ENCODE data around the gene ALPG.
A peak's percentile ranks its signal among the peaks of the same experiment; 100 is the strongest.
"Not testable (repeated sequence)": the region's sequence is repeated elsewhere in the genome, so short reads cannot be mapped to it uniquely, and the experiment has no call there.

Gene ALPG

DNA sequence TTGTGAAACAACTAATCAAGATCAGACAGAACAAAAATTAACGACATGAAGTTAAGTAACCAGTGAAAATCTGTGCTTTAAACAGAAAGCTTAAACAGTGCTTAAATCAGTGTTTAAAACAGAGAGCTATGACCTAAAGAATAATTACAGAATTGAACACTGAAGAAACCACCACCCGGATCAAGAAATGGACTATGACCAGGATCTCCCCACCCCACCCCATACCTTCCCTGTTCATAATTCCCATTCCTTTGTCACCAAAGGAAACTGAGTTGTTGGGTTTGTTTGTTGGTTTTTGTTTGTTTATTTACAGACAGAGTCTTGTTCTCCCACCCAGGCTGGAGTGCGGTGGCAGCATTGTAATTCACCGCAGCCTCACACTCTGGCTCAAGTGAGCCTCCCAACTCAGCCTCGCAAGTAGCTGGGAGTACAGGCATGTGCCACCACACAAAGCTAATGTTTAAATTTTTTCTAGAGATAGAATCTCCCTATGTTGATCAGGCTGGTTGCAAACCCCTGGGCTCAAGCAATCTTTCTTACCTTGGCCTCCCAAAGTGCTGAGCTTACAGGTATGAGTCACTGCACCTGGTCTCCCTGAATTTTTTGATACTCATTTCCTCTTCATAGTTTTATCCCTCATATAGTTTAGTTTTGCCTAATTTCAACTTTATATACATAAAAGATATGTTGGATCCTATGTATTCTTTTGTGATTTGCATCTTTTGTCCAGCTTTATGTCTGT is 8.2 kb upstream of the ALPG start:
- DNase-seq, result no peak

DNA sequence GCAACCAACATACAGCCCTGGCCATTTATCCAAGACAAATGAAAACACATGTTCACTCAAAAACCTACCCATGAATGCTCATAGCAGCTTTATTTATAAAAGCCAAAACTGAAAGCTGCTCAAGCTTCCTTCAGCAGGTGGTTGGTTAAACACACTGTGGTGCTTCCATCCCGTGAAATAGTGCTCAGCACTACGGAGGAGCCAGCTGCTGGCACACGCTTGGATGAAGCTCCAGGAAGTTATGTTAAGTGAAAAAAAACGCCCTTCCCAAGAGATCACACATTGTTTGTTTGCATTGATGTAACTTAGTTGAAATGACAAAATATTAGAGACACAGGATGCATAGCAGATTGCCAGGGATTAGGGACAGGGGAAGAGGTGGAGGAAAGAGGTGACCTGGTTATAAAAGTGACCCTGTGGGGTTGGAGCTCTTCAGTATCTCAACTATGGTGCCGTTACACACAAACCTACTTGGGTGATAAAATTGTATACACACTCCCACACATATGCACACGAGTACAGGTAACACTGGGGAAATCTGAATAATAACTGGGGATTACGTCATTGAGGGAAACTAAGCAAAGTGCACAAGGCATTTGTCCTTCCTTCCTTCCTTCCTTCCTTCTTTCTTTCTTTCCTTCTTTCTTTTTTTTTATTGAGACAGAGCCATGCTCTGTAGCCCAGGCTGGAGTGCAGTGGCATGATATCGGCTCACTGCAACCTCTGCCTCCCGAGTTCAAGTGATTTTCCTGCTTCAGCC is 6.2 kb upstream of the ALPG start:
- peak; percentile 75 for DNase-seq

DNA sequence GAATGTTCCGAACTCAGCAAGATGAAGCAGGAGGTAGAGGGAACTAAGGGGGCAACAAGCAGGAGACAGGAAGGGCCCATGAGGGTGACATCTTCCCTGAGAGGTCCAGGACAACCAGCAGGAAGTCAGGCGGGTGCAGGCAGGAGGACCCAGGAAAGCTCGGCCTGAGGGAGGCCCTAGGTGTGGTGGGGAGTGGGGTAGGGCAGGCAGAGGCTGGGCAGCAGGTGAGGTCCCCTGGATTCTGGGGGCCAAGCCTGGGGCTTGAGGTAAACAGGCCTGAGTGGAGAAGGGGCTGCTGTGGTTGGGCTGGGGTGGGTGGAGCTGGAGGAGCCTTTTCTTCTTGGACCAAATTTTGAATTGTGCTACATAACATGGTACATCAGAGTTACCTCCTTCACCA is 4.1 kb upstream of the ALPG start:
- DNase-seq, result no peak

DNA sequence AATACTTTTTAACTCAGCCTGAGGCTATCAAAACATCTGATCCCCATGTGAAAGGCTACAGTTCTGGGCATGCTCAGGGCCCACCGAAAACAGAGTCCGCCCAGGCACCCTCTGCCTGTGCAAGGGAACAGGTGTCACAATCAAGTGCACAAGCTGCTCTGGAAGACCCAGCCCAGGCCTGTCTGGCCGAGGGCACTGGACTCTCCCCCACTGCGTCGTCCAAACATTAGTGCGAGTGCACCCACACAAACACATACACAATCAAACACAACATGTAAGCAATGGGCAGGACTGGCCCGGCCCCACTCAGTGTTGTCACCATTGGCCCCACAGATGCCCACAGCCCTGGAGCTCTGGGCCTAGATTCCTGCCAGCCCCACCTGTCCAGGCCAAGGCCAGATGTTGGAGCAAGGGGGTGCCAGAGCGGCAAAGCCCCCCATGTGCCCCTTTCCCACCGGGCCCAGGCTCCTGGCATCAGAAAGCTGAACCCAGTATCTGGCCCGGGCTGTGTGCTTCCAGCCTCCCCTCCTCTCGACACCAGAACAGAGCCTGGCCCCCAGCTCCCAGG is 617 bp upstream of the ALPG start:
- no peak for DNase-seq

DNA sequence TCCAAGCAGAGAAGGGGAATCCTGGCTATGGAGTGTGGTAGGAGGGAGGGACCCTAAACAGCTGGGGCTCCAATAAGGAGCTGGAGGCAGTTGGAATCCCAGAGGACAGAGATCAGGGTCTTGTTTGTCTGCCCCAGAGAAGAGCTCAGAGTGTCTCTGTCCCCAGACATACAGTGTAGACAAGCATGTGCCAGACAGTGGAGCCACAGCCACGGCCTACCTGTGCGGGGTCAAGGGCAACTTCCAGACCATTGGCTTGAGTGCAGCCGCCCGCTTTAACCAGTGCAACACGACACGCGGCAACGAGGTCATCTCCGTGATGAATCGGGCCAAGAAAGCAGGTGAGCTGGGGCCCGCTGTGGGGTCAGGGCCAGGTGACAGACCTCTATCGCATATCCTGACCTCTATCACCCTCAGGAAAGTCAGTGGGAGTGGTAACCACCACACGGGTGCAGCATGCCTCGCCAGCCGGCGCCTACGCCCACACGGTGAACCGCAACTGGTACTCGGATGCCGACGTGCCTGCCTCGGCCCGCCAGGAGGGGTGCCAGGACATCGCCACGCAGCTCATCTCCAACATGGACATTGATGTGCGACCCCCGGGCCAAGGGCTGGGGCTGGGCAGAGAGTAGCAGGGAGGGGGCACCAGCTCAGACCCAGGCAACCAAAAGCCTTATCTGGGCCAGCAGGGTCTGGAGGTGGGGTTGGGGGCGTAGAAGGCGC is 945 bp downstream of the ALPG start:
- DNase-seq, result not testable (repeated sequence)

DNA sequence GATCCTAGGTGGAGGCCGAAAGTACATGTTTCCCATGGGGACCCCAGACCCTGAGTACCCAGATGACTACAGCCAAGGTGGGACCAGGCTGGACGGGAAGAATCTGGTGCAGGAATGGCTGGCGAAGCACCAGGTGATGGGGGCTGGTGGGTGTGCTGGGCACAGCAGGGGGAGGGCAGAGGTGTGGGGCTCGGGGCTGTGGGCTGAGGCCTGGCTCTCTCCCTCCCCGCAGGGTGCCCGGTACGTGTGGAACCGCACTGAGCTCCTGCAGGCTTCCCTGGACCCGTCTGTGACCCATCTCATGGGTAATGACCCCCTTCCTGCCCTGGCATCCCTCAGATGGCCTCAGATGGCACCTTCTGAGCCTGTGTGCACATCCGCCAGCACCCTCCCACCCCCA is 1.6 kb downstream of the ALPG start:
- not testable (repeated sequence) for DNase-seq

DNA sequence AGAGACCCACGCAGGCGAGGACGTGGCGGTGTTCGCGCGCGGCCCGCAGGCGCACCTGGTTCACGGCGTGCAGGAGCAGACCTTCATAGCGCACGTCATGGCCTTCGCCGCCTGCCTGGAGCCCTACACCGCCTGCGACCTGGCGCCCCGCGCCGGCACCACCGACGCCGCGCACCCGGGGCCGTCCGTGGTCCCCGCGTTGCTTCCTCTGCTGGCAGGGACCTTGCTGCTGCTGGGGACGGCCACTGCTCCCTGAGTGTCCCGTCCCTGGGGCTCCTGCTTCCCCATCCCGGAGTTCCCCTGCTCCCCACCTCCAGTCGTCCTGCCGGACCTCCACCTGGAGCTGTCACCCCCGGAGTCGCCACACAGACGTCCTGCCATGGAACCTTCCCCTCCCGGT is 3.0 kb downstream of the ALPG start:
- not testable (repeated sequence) for DNase-seq

DNA sequence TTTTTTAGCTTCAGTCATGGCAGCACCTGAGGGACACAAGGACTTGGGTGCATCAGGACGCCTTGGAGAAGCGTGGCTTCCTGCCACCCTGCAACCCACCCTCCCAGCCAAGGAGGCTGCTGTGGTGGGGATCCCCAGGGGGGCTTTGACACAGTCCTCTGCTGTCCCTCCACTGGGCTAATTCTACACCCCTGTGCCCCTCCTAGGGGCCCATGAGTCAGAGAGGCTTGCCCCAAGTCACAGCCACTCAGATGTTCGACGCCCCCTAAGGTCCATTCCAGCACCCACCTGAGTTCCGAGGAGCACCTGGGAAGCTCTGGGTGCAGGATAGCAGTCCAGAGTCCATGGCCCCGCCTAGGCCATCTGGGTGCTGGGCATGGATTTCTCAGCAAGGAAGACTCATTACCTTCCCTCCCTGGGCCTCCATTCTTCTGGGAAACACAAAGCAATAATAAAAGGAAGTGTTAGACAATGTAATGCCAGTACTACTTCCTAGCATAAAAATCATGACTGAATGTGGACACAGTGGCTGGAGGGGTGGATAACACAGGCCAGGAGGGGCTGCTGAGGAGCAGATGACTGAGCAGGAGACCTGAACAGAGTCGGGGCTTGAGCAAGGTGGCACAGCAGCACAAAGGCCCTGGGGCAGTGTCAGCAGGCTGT is 3.7 kb downstream of the ALPG start:
- DNase-seq, result no peak

DNA sequence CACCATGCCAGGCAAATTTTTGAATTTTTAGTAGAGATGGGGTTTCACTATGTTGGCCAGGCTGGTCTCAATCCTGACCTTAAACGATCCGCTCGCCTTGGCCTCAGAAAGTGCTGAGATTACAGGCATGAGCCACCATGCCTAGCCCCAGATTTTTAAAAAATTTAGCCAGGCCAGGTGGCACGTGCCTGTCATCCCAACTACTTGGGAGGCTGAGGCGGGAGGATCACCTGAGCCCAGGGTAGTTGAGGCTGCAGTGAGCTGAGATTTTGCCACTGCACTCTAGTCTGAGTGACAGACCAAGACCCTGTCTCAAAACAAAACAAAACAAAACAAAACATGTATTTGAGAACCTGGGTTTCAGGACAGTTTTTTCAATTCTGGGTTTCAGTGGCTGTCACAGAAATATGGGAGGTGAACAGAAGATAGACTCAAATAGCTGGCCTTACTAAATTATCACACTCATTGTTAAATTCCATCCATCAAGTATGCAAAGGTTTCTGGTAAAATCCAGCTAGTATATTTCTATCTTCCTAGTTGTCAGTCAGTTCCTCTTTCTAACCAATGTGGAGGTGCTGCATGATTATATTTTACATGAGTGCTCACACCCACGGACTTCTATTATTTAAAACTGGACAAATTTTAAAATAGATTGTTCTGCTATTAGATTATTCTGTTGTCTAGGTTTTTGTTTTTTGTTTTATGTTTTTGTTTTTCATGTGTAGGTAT is 5.4 kb downstream of the ALPG start:
- DNase-seq, result no peak

DNA sequence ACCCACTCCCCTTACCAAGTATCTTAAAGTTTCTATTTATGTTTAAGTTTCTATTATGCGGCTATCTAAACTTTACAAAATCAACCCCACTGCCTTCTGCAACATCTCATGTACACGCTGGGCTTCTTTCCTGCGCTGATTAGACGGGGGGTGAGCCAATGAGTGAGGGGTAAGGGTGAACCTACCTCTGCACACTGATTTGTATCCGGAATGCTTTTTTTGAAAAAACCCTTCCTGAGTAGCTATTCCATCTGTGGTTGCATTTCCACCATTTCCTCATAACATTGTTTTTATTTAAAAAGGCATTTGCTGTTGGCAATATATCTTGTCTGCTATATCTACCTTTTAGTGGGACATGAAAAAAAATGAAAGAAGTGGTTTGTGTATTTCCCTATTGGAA is 6.3 kb downstream of the ALPG start:
- no peak for DNase-seq

DNA sequence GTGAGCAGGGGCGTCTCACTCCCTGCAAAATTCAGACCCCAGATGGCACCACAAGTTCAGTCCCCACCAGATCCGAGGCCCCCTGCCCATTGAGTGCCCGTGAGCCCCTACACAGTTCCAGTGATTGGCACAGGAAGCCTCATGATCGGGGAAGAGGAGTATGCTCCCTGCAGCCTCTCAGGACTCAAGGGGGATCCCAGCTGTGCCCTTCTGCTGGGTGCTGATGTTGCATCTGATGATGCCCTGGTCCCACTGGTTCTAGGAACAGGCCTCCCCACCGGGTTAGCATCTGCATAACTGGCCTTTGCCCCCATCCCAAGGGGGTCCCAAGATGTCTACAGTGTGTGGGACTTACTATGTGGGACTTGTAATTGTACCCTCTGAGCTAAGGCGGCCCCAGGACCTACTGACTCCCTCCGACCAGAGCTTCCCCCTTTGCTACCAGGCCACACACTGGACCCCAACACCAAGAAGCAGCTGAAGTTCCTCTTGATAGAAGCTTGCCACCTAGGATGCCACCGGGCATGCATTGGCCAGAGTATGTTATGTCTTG is 8.6 kb downstream of the ALPG start:
- no peak for DNase-seq

DNA sequence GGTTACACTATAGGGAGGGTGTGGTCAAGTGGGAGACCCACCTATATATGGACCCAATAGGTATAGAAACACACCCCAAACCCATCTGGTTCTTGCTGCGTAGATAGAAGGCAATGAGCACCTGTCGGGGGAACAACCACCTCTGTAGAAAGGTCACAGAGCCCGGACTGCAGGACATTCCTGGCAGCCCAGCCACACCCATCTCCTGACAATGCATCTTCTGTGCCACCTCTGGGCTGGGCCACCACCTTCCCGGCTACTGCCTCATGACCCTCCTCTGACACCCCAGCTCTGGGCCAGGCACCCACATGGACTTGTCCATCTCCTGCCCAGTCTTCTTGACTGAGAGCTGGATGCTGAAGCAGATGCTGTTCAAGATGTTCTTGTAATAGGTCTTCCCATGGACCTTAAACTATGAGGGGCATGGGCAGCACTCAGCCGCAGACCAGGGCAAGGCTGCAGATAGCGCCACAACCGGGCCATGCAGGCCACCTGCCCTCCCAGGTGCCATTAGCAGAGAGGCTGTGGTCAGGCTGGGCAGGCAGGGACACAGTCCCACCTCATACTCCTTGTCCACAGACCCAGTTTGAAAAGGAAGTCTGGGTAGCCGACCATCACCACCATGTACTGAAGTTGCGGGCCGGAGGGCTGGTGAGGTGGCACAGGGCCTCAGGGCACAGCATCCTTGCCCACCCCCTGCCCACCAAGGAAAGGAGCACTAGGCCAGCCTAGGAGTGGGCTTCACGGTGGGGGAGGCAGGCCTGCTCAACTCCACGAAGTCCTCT is 9.3 kb downstream of the ALPG start:
- DNase-seq, result no peak

DNA sequence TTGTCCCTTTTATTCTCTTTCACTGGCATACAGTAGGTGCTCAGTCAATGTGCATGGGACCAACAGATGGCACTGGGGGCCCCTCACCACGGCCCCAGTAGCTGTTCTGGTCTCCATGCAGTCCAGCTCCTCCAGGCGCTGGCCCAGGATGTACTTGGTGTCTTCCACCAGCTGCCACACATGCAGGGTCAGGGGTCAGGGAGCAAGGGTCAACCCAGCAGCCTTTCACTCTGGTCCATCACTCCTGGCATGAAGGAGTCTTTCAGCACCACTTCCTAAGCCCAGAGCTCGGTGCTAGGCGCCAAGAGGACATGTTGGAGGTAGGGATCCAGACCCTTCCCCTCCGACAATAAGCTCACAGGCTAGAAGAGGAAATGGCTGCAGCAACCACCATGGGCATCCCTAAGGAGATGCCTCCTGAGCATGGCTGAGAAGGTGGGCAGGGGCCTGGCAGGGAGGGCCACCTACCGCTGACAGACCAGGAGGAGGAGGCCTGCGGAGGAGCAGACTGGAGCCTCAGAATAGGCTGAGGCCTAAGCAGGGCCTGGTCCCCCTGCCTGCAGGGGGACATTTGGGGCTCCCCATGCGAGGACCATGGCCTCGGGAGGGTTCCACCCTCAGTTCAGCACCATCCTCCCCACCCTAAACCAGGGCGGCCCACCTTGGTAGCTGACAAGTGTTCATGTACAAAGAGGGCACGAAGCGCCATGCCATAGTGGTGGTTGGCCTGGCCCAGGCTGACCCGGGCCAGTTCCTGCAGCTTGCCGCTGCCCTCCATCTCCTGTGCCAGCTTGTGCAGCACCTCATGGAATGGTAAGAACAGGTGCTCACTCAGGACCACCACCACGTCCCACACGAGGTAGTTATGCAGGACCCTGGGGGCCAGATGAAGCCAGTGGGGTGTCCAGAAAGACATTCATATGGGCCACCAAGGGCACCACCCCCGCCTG is 10.2 kb downstream of the ALPG start:
- no peak for DNase-seq

DNA sequence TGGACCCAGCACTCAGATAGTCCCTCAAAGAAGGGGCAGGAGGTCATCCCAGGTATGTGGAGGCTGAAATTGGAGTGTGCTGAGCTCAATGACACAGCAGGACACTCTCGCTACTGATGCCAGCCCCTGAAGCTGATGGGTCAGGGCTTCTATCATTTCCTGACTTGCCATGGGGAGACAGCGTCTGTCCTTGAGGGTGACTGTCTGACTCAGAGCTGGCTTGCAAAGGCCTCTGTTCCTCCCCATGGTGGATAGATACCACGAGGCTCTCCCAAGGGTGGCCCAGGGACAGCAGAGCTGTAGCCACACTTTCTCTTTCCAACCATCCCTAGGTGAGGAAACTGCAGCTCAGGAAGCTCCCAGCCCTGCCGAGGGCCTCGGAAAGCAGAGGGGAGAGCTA is 10.8 kb downstream of the ALPG start:
- DNase-seq, result no peak

DNA sequence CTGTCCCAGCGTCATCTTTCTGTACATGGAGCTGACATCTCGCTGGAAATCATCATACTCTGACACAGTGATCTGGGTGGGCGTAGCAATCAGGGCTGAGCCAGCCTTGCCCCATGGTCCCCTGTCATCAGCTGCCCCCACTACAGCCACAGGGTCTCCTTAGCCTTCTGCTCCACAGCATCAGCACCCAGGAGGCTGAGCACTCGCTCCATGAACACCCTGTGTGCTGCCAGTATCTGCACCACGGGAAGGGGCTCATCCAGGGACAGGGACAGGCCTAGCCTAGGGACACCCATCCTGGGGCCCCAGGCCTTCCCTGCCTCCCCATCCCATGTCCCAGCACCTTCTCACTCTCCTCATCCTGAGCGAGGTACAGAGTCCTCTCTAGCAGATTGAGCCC is 11.4 kb downstream of the ALPG start:
- DNase-seq, result no peak

DNA sequence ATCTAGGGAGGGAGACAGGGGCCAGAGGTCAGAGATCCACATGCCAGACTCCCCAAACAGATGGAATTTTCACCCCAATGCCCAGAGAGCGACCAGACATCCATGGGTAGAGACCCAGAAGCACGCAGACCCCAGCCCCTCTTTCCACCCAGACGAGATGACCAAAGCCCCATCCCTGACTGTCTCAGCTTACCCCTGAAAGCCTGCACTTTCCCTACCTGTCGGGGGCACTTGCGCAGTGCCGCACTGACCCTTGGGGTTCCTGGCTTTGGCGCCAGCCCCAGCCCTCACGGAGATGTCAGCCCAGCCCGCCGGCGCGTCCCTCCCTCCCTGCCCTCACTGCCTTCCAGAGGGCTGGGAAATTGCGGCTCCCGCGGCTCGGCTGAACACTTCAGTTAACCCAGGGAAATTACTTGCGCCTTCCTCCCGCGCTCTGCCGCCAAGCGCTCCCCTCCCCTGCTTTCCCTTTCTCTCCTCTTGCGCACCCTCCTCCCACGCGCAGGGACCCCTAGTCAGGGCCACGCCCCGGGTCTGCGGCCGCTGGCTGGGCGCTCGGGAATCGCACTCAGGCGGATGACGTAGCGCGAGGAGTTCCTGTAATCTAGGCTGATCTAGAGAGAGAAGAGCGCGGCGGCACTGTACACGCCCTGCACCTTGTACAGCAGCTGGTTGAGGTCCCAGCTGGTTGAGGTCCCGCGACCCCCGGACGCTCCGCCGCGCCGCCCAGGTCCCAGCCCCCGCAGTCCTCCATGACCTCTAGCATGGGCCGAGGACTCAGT is 12.0 kb downstream of the ALPG start:
- peak; percentile 68 for DNase-seq

DNA sequence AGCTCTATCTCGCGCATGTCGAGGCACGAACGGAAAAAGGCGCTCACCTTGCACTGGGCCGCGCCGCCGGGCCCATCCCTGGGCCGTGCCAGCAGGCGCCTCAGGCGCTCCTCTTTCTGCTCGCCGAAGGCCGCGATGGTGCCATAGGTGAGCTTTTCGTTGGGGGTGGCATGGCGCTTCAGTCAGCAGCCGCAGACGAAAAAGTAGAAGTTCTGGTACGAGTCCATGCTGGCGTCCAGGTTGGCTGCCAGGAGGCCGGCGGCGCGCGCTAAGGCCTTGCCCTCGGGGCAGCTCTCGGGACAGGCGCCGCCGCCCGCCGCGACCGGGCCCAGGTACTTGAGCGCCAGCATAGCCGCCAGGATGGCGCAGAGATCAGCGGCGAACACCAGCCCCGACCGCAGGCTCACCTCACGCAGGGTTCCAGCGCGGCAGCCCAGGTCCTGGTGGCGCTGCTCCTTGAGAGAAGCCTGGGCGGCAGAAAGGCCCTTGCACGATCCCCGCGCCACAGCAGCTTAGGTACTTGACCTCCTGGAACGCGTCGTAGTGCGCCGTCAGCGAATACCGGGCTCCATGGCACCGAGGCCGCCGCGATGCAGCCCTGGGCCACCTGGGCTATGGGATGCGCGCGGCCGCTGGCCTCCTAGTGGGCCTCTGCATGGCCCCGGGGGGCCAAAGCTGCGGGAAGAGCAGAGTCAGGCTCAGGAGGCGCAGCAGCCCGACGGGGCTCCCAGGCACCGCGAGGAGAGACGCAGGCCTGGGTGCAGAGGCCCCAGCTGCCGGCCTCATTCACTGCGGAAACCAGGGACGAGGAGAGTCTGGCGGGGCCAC is 12.8 kb downstream of the ALPG start:
- no peak for DNase-seq

DNA sequence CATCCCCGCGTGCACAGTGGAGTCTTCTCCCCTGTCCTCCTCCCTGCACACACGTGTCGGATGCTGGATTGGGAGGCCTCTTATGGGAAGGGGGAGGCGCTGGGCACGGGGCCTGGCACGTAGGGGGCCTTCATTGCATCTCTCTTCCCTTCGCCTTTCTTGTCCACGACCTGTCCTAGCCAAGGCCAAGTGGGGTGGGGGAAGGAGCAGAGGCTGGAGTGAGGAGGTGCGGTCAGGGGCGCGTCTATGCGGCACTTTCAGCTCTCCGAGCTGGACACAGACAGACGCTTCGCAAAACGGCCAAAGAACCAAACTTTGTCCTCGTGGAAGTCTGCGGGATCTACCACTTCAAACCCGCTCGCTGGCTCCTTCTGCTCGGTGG is 13.4 kb downstream of the ALPG start:
- DNase-seq, result peak; percentile 58

Measured in NCI-H510A treated with DMSO at 0.1 percent for 48 hours (cell line).